ENCODE results near the gene FLNA.

- TF ChIP-seq CTCF (conservative IDR thresholded peaks at IDR 0.05) (no peak), EZH2 (IDR thresholded peaks at IDR 0.05; ENCODE audit: low read depth) (no peak)
Measured at GRCh38 chrX:154313147-154313546, 61.3 kb downstream of the FLNA start.

Data from PC-9 (cell line).